ENCODE measurements around the gene SORCS2.

Gene SORCS2

DNA sequence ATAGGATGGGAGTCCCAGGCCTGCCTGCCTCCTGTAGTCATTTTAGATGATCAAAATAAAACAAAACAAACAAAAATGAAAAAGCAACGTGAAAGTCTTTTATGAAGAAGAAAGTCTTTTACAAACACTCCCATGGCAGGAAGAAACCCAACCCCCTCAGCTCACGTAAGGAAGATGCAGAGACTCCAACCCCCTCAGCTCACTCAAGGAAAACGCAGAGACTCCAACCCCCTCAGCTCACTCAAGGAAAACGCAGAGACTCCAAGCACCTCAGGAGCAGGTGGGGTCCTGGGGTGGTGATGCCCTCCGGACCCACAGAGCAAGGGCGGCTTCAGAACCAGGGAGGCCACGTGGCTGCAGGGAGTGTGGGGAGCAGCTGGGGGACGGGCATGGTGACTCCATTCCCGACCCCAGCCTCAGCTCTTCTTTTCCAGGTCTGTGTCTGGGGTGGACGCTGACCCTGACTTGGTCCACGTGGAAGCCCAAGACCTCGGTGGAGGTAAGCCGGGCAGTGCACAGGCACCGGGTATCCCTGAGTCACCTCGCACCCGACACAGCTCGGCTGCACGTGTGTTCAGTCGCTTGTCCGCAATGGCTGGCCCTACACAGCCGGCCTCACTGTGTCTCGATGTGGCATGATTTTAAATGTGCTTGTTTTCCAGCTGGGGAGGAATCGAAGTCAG lies 468.9 kb downstream of the SORCS2 start:
- no peak for DNase-seq

DNA sequence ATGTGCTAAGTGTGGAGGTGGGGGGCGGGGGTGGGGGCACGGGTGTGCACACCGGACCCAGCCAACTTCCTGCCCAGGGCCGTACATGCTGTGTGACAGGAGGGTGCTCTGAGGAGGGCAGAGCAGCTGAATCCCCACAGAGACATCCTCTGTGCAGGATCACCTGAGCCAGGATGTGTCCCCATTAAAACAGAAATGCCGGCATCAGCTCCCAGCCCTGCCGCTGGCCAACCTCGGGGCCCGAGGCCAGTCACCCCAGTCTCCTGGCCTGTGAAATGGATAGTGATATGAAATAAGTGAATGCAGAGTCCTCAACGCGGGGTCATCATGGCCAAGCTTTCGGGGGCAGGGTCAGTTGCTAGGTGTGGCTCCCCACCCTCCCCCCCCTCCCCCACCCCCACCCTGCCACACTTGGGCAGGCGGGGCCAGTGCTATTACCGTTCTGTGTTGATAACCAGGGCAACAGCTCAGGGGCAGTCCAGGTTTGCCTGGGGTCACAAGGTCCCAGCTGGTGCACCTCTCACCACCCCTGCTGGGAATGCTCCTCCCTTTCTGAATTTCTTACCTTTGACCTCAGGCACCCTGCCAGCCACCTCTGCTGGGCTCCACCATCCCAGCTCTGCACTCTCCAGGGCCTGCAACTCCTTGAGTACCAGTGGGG lies 469.6 kb downstream of the SORCS2 start:
- DNase-seq = no peak

GRCh38 chr4:7662507-7662846 lies 470.1 kb downstream of the SORCS2 start:
- DNase-seq = no peak

DNA sequence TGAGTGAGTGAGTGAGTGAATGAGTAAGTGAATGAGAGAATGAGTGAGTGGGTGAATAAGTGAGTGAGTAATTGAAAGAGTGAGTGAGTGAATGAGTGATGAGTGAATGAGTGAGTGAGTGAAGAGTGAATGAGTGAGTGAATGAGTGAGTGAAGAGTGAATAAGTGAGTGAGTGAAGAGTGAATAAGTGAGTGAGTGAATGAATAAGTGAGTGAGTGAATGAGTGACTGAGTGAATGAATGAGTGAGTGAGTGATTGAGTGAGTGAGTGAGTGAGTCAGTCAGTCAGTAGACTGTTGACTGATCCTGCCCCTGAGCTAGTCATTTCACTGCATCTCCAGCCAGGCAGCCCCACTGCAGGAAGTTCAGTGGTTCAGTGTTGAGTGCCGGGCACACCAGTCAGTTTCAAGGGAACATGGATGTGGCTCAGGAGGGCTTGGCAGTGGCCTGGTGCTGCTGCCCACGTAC lies 470.8 kb downstream of the SORCS2 start:
- no peak for DNase-seq

DNA sequence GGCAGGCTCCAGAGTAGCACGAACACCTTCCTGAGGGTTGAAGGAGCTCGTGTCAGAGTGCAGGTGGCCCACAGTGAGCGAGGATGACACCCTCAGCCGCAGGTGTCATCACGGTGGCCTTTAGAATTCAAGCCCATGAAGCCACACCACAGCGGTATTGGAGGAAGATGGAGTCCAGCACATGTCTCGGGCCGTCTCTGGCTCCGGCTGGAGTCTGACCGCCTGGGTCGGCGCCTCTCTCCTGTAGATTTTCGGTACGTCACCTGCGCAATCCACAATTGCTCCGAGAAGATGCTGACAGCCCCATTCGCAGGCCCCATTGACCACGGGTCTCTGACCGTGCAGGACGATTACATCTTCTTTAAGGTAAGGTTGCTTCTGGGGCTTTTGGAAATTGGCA lies 471.8 kb downstream of the SORCS2 start:
- DNase-seq = no peak

GRCh38 chr4:7665321-7665720 lies 473.0 kb downstream of the SORCS2 start:
- DNase-seq = no peak

DNA sequence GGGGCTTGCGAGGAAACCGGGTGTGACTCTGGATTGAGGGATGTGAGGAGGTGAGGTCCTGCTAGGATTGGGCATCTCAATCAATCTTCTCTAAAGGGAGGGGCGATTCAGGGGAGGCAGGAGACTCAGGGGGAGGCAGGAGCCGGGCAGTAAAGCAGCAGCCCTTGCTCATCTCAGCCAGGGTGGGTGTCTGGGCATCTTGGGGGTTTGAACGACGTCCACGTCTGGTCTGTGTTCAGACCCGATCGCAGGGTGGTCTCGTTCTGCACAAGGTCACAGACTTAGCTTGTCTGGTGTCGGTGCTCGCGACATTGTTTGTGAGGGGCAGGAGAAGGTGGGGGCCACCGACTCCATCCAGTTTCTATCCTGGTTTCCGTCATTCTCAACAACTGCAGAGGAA lies 473.7 kb downstream of the SORCS2 start:
- DNase-seq = no peak

DNA sequence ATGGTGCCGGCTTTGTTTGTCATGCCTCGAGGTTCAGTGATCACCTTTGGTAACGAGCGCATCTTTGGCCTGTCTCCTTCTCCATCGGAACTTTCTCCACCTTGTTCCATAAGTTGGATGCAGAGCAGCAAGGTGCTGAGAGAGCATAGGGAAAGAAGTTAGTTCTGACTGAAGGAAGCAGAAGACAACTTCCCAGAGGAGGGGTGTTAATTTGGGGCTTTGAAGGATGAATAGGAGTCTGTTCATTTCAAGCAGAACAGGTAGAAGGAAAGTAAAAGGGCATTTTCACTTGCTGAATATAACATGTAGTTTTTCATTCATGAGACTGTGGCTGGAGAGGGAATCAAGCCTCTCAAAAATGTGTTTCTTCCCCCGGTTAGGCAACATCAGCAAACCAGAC lies 474.4 kb downstream of the SORCS2 start:
- DNase-seq = no peak

DNA sequence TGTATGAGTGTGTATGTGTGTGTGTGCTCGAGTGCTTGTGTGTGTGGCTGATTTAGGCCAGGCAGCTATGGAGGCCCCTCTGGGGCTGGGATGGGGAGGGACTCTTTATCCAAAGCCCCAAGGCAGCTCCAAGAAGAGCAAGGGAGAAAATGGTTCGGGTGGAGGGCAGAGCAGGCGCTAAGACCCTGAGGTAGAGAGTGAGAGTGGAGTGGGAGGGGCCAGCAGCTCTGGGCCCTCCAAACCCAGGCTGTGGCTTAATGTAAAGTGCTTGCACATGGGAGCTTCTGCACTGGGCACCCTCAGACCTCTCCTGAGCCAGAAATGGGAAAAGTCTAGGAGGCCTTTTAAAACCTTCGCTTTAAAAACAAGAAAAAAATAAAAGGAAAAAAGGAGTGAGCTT lies 475.9 kb downstream of the SORCS2 start:
- no peak for DNase-seq

DNA sequence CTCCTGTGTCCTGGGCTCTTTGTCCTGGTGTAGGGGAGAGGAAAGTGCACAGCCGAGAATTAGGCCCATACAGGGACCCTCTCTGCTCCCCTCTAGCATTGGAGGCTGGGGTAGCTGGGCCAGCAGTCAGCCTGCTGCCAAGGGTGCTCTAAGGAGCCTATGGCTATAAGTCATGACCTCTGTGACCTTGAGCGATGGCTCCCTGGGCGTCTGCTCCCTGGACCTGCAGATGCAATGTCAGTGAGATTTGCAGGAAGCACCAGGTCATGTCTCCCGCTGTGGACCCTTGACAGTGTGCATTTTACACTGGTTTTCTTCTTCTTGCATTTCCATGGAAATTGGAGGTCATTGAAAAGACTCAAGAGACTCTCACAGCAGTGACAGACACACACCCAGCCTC lies 476.5 kb downstream of the SORCS2 start:
- no peak for DNase-seq

GRCh38 chr4:7672601-7673000 lies 480.3 kb downstream of the SORCS2 start:
- no peak for DNase-seq

- DNase-seq = no peak
These were observed 480.8 kb downstream of the SORCS2 start for GRCh38 chr4:7673121-7673520.

DNA sequence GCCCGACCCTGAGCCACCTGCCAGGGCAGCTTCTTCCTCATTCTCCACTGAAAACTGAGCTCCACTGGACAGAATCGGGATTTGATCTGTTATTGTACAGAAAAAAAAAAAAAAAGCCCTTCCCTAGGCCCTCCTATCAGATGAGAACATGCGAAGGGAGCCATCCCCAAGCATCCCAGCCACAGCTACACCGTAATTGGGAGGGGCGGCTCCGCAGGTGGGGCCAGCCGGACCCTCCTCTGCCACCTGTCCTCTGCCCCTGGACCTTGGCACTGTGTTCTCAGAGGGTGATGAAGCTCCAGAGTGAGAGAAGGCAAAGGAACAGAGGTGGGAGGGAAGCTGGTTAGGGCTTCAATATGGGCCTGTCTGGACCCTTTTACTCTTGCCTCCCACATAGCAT lies 482.4 kb downstream of the SORCS2 start:
- no peak for DNase-seq

DNA sequence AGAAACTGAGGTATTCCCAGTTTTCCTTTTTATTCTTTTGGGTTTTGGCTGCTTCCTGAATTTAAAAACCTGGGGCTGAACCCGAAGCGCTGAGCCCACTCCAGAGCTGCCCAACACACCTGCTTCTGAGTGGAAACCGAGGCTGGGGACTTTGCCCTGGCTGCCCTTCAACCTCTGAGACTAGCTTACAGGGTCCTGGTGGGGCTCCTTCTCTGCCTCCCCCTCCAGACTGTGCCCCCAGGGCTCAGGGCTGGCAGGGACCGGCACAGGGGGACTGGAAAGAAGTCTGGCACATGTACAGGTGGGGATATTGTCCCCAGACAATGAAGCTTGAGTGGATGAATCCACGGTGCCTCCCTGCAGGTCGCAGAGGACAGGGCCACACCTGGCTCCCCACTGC lies 482.8 kb downstream of the SORCS2 start:
- DNase-seq = no peak

- DNase-seq = no peak
These were observed 483.4 kb downstream of the SORCS2 start for GRCh38 chr4:7675612-7676320.

- DNase-seq = no peak
These were observed 484.1 kb downstream of the SORCS2 start for GRCh38 chr4:7676398-7676922.

GRCh38 chr4:7677086-7677485 lies 484.7 kb downstream of the SORCS2 start:
- DNase-seq = no peak

DNA sequence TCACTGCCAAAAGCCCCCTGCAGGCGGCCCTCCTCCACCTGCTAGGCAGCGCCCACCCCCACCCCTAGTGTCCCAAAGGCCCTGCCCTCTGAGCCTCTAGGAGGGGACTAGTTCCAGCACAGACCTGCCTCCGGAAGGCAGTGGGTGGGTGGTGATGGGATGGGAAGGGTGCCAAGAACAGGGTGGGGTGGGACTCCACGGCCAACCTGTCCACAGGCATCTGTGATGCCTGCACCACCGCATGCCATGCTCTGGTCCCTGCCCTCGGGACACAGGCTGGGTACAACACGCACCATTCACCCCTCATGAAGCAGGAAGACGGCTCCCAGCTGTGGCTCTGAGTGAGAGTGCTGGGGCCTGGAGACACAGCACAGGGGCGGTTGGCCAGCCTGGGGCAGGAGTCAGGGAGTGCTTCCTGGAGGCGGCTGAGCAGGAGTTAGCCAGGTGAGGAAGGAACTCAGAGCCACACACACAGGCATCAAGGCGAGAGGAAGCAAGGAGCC lies 485.5 kb downstream of the SORCS2 start:
- DNase-seq = no peak

GRCh38 chr4:7678318-7678852 lies 486.0 kb downstream of the SORCS2 start:
- DNase-seq = no peak

DNA sequence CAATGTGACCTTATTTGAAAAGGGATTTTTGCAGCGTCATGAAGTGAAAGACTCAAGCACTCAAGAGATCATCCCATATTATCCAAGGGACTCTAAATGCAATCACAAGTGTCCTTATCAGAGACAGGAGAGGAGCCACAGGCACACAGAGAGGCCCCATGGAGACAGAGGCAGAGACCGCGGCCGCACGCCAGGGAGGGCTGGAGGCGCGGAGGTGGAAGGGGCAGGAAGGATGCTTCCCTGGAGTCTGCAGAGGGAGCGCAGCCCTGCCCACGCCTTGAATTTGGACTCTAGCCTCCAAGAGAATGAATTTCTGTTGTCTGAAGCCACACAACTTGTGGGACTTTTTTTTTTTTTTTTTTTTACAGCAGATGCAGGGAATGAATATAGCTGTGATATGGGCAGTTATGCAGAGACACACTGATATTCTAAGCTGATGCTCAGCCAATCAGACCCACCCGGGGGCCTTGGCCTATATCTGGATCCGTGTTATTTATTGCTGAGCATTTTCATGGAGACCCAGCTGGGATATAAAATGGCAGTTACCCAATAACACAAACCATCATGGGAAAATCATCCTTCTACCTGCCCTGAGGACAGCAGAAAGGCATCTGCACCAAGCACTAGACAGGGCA lies 487.2 kb downstream of the SORCS2 start:
- no peak for DNase-seq

- no peak for DNase-seq
These were observed 487.8 kb downstream of the SORCS2 start for GRCh38 chr4:7680106-7680505.

GRCh38 chr4:7680731-7681130 lies 488.4 kb downstream of the SORCS2 start:
- DNase-seq = no peak

DNA sequence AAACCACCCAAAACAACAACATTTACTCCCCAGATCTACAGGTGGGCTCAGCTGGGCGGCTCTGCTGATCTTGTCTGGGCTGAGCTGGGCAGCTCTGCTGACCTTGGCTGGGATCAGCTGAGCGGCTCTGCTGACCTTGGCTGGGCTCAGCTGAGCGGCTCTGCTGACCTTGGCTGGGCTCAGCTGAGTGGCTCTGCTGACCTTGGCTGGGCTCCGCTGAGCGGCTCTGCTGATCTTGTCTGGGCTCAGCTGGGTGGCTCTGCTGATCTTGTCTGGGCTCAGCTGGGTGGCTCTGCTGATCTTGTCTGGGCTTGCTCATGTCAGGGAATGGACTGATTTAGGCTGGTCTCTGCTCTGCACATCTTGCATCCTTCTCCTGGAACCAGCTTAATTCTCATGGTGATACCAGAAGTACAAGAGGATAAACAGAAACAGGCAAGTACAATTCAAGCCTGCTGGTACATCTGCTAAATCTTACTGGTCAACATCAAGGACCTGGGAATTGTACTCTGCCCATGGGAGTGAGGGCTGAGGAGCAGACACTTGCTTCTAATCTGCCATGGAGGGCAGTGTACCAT lies 490.9 kb downstream of the SORCS2 start:
- no peak for DNase-seq

Measured in stimulated activated CD4-positive, alpha-beta T cell treated with anti-CD3 and anti-CD28 coated beads, Interleukin-2, amount 100 ng/mL, for 48 hours (primary cell).